HepG2 (cell line): Measurements from ENCODE around the gene CFD. TPM values are rescaled to one million over a fixed set of nuclear protein-coding genes. Genes with fewer than 3 reads are reported as not detected.
A peak's percentile ranks its signal among the peaks of the same experiment; 100 is the strongest.

Experiments
- ATAC-seq: fragments of 200-7000 bp; cut with Tn5 transposase; 3 replicates; pipeline ENCODE4 v1.9.1; 2020; ENCODE audit warnings: mild to moderate bottlenecking, moderate library complexity
- BruUV-seq: library from RNA; stranded (reverse); fragments of 400-500 nt; replicated peaks from 2 replicates; lab custom pipeline; 2021; lab: Mats Ljungman, UMichigan
- CTCF ChIA-PET: fragments of 300-600 bp; formaldehyde crosslinking; extraction: SDS; loops from one replicate; lab custom pipeline; 2021; ENCODE audit warnings: low total read pairs, inconsistent platforms, low intra/inter-chr PET ratio; lab: Yijun Ruan, JAX
- POLR2A ChIA-PET: fragments of 350-600 bp; sonication (Branson Sonifier 250); formaldehyde crosslinking; loops from one replicate; lab custom pipeline; 2020; ENCODE audit warnings: antibody characterized with exemption, inconsistent platforms; lab: Yijun Ruan, JAX
- DNase-seq: peaks from one replicate; pipeline ENCODE4 v3.0.0-alpha.2; 2015; ENCODE audit warnings: low spot score
- FAIRE-seq: peaks from 3 replicates; lab custom pipeline; 2011; peaks lifted over from hg19 to GRCh38; lab: Jason Lieb, UNC
- H2AFZ ChIP-seq: one replicate; pipeline ENCODE4 v1.6.1; 2011; ENCODE audit warnings: low read length, inconsistent platforms
- H3K27ac ChIP-seq: fragments of 300-600 bp; 3 replicates; pipeline ENCODE4 v1.8.0; 2011; ENCODE audit warnings: mixed run types, mild to moderate bottlenecking, mixed read lengths, low read length, inconsistent platforms; ENCODE audit not compliant: insufficient read depth; ENCODE audit errors: extremely low read length
- H3K27me3 ChIP-seq, 2 experiments: fragments of 200-600 bp in 1 of 2; 2 replicates in 1 of 2; 3 replicates in 1 of 2; pipeline versions ENCODE4 v1.6.0 to v1.8.0; 2011; ENCODE audit warnings: low read length in 2 of 2, mild to moderate bottlenecking in 2 of 2, moderate library complexity in 2 of 2, inconsistent platforms in 1 of 2; ENCODE audit not compliant: insufficient read depth in 2 of 2, control insufficient read depth in 1 of 2
- H3K36me3 ChIP-seq, 2 experiments: fragments of 200-600 bp in 1 of 2; replicated peaks in 1 of 2; 2 replicates in 1 of 2; 3 replicates in 1 of 2; pipeline versions ENCODE4 v1.5.1 to v1.8.0; 2011; ENCODE audit warnings: low read length in 2 of 2, inconsistent platforms in 1 of 2; ENCODE audit not compliant: insufficient read depth in 2 of 2, control insufficient read depth in 1 of 2
- H3K4me1 ChIP-seq: 2 replicates; pipeline ENCODE4 v1.5.1; 2012; ENCODE audit warnings: low read length, inconsistent platforms; ENCODE audit not compliant: insufficient read depth
- H3K4me2 ChIP-seq: 2 replicates; pipeline ENCODE4 v1.6.0; 2011; ENCODE audit warnings: low read depth, low read length, inconsistent platforms
- H3K4me3 ChIP-seq, 3 experiments: fragments of 200-600 bp in 1 of 3; sonication (generic), shearing (Covaris generic) in 1 of 3; replicated peaks in 1 of 3; 2 replicates each; pipeline ENCODE4 v1.5.1; 2011 to 2016; ENCODE audit warnings: low read length in 3 of 3, inconsistent platforms in 2 of 3, low read depth in 2 of 3, mild to moderate bottlenecking in 2 of 3, control low read depth in 1 of 3, mixed read lengths in 1 of 3; ENCODE audit not compliant: insufficient read depth in 1 of 3
- H3K79me2 ChIP-seq: one replicate; pipeline ENCODE4 v1.6.1; 2011; ENCODE audit warnings: low read length, inconsistent platforms; ENCODE audit not compliant: insufficient read depth
- H3K9ac ChIP-seq: 2 replicates; pipeline ENCODE4 v1.6.0; 2011; ENCODE audit warnings: mild to moderate bottlenecking, low read depth, low read length, inconsistent platforms; ENCODE audit not compliant: insufficient read depth
- H3K9me3 ChIP-seq: 2 replicates; pipeline ENCODE4 v1.5.1; 2012; ENCODE audit warnings: mild to moderate bottlenecking, low read length
- H4K20me1 ChIP-seq: 2 replicates; pipeline ENCODE4 v1.6.0; 2011; ENCODE audit warnings: inconsistent platforms, mild to moderate bottlenecking, low read length, moderate library complexity; ENCODE audit not compliant: insufficient read depth
- AGO2 ChIP-seq: fragments of 200-400 bp; formaldehyde crosslinking; optimal IDR thresholded peaks from 2 replicates; pipeline ENCODE3; 2017; ENCODE audit warnings: mild to moderate bottlenecking, low read depth, low read length, moderate library complexity
- ELK4 ChIP-seq: sonication (generic); formaldehyde crosslinking; IDR thresholded peaks from 2 replicates; pipeline ENCODE4 v1.9.0; 2021; ENCODE audit warnings: missing genetic modification reagents, borderline replicate concordance
- FOXO4 ChIP-seq: sonication (generic); formaldehyde crosslinking; conservative IDR thresholded peaks from 2 replicates; pipeline ENCODE4 v1.8.1; 2023; ENCODE audit warnings: missing genetic modification reagents
- HOXA3 ChIP-seq: sonication (generic); formaldehyde crosslinking; IDR thresholded peaks from 2 replicates; pipeline ENCODE4 v1.5.0; 2020; ENCODE audit warnings: missing genetic modification reagents
- RBM22 ChIP-seq: fragments of 200-400 bp; formaldehyde crosslinking; optimal IDR thresholded peaks from 2 replicates; pipeline ENCODE3; 2017; ENCODE audit warnings: mild to moderate bottlenecking, low read length, moderate library complexity
- SNRNP70 ChIP-seq: fragments of 200-400 bp; formaldehyde crosslinking; IDR thresholded peaks from 2 replicates; pipeline ENCODE4 v1.6.1; 2017; ENCODE audit warnings: mild to moderate bottlenecking, low read depth, low read length, moderate library complexity
- XBP1 ChIP-seq: sonication (generic); formaldehyde crosslinking; IDR thresholded peaks from 2 replicates; pipeline ENCODE4 v1.5.0; 2020; ENCODE audit warnings: missing genetic modification reagents
- ZBTB4 ChIP-seq: sonication (generic); formaldehyde crosslinking; IDR thresholded peaks from 2 replicates; pipeline ENCODE4 v1.4.0; 2020; ENCODE audit warnings: missing genetic modification reagents, mild to moderate bottlenecking, borderline replicate concordance
- ZHX1 ChIP-seq: sonication (generic); formaldehyde crosslinking; IDR thresholded peaks from 2 replicates; pipeline ENCODE4 v1.8.1; 2022; ENCODE audit warnings: low read depth, mild to moderate bottlenecking, missing genetic modification reagents
- ZNF484 ChIP-seq: sonication (generic); formaldehyde crosslinking; IDR thresholded peaks from 2 replicates; pipeline ENCODE4 v1.5.1; 2020; ENCODE audit warnings: mild to moderate bottlenecking, low read depth, missing genetic modification reagents, borderline replicate concordance
- ZNF580 ChIP-seq: IDR thresholded peaks from 2 replicates; pipeline ENCODE4 v1.6.1; 2016; ENCODE audit warnings: low read depth, borderline replicate concordance
- WGBS: methylation state at CpG from one replicate; pipeline ENCODE4 v1.1.6; 2017; ENCODE audit warnings: low lambda C conversion rate; 5-methylcytosine and 5-hydroxymethylcytosine counted together
- in situ Hi-C: cut with HindIII; loops from 2 replicates; pipeline ENCODE4 v1.10.0; 2017; ENCODE audit warnings: low pct_unique_long_range_greater_than_20kb; ENCODE audit not compliant: extremely low pct_ligation_motif_present
- intact Hi-C: fragments of 100-400 bp; cut with micrococcal nuclease; formaldehyde crosslinking; loops from one replicate; pipeline ENCODE4 v1.10.0; 2022; ENCODE audit not compliant: unreplicated experiment
- polyA plus RNA-seq, 8 experiments: library from polyadenylated mRNA; depleted of rRNA in 3 of 8; stranded (reverse) in 7 of 8; unstranded in 1 of 8; fragments of >200 nt; fragmentation: Illumina TruSeq in 4 of 8; extraction: Trizol in 4 of 8; gene quantifications; 2 replicates each; pipeline versions ENCODE4 v1.2.1 to v1.2.3, GENCODE V29; 2011 to 2016; ENCODE audit warnings: low read depth in 4 of 8, missing spikeins in 1 of 8, mixed read lengths in 1 of 8; ENCODE audit not compliant: insufficient read depth in 1 of 8
- total RNA-seq, 5 experiments: library from RNA; depleted of rRNA; stranded (reverse); fragments of >200 nt; fragmentation: Illumina TruSeq; extraction: Trizol; gene quantifications; 2 replicates each; pipeline ENCODE4 v1.2.3, GENCODE V29; 2016; ENCODE audit warnings: low read depth in 1 of 5

CFD gene
- total and polyA plus RNA-seq, 2 of the 13 experiments (the other 11 are each of a cell fraction or from before 2014, with no cell fraction given): 2.3 to 4.6 TPM

- TF ChIP-seq RBM22: peak; percentile 97
Observed at GRCh38 chr19:812049-812746, 47.3 kb upstream of the CFD start (continued).

- H3K4me3 ChIP-seq: no peak overlapping the region
- 99% methylated on average over 66 of the region's 72 CpGs for WGBS
- H3K4me2 ChIP-seq: no peak overlapping the region
- H3K27me3 ChIP-seq: no peaks in the 10 kb centered on the region
- no peaks in the 10 kb centered on the region for H3K9me3 ChIP-seq
- peaks cover 19 to 40% of the 10 kb centered on the region in 2 experiments; a peak in 4 of 5 replicates for H3K36me3 ChIP-seq
- no peak overlapping the region for H3K27ac ChIP-seq
- DNase-seq (no peak), FAIRE-seq (no peak), ATAC-seq (no peak)
- peaks cover 33% of the 10 kb centered on the region for H4K20me1 ChIP-seq
- no peak overlapping the region for H3K9ac ChIP-seq
- in situ Hi-C loops: no loop called here
- ChIA-PET CTCF (no interaction called here), POLR2A (no interaction called here)
- intact Hi-C loops: no loop called here
- peaks cover 2% of the 10 kb centered on the region for H3K79me2 ChIP-seq
- H2AFZ ChIP-seq: no peak overlapping the region
- BruUV-seq: no TSS peak
- no peaks in the 10 kb centered on the region for H3K4me1 ChIP-seq
- TF ChIP-seq FOXO4 (CRISPR knock-in tag) (no peak), XBP1 (CRISPR knock-in tag) (no peak), ELK4 (CRISPR knock-in tag) (no peak), ZNF484 (CRISPR knock-in tag) (no peak), SNRNP70 (peak; percentile 63; the same call in 1 of the 2 replicates), ZBTB4 (no peak), ZNF580 (CRISPR knock-in tag) (no peak), ZHX1 (CRISPR knock-in tag) (peak; percentile 14; the same call in 1 of the 2 replicates), AGO2 (no peak), HOXA3 (peak; percentile 65)
Observed at GRCh38 chr19:812747-813218, 46.7 kb upstream of the CFD start.
